Duodenal mucosa (tissue), 2 donors: ENCODE results near the gene CDH5.

Experiments
- H3K27ac ChIP-seq: one replicate; pipeline ENCODE4 v1.7.0; 2013; ENCODE audit warnings: low read depth, low read length
- H3K27me3 ChIP-seq, 2 donors: one replicate each; pipeline ENCODE4 v1.7.0; 2013; ENCODE audit warnings: low read length in 2 of 2, control low read depth in 1 of 2; ENCODE audit not compliant: insufficient read depth in 2 of 2, control insufficient read depth in 1 of 2
- H3K36me3 ChIP-seq, 2 donors: one replicate each; pipeline ENCODE4 v1.7.0; 2013; ENCODE audit warnings: low read length in 2 of 2, control low read depth in 1 of 2; ENCODE audit not compliant: insufficient read depth in 2 of 2, control insufficient read depth in 1 of 2
- H3K4me1 ChIP-seq, 2 donors: one replicate each; pipeline ENCODE4 v1.7.0; 2013; ENCODE audit warnings: low read length in 2 of 2, control low read depth in 1 of 2; ENCODE audit not compliant: insufficient read depth in 2 of 2, control insufficient read depth in 1 of 2
- H3K4me3 ChIP-seq, 2 donors: one replicate each; pipeline ENCODE4 v1.7.0; 2013; ENCODE audit warnings: low read length in 2 of 2, low read depth in 1 of 2
- H3K9ac ChIP-seq, 2 donors: one replicate each; pipeline ENCODE4 v1.7.0; 2013; ENCODE audit warnings: low read length in 2 of 2, low read depth in 1 of 2
- H3K9me3 ChIP-seq, 2 donors: one replicate each; pipeline ENCODE4 v1.7.0; 2013; ENCODE audit warnings: low read length in 2 of 2, control low read depth in 1 of 2; ENCODE audit not compliant: control insufficient read depth in 1 of 2

Gene CDH5

GRCh38 chr16:66332634-66333610 is 33.6 kb upstream of the CDH5 start:
- Histone ChIP-seq H3K27ac (no peak overlapping the region), H3K27me3 (peaks cover 0 to 8% of the 10 kb centered on the region in 2 donors), H3K36me3 (no peaks in the 10 kb centered on the region), H3K4me1 (peaks cover 0 to 7% of the 10 kb centered on the region in 2 donors), H3K9ac (no peak overlapping the region), H3K9me3 (no peaks in the 10 kb centered on the region), H3K4me3 (no peak overlapping the region)

- Histone ChIP-seq H3K4me3 (no peak overlapping the region), H3K27me3 (peaks cover 0 to 8% of the 10 kb centered on the region in 2 donors), H3K9ac (no peak overlapping the region), H3K27ac (no peak overlapping the region), H3K9me3 (no peaks in the 10 kb centered on the region), H3K36me3 (no peaks in the 10 kb centered on the region), H3K4me1 (peaks cover 0 to 9% of the 10 kb centered on the region in 2 donors)
Observed at GRCh38 chr16:66334853-66335574, 31.5 kb upstream of the CDH5 start.

GRCh38 chr16:66335704-66336329 is 30.7 kb upstream of the CDH5 start:
- Histone ChIP-seq H3K4me3 (no peak overlapping the region), H3K4me1 (peaks cover 0 to 9% of the 10 kb centered on the region in 2 donors), H3K27ac (no peak overlapping the region), H3K27me3 (peaks cover 0 to 8% of the 10 kb centered on the region in 2 donors), H3K9me3 (no peaks in the 10 kb centered on the region), H3K9ac (no peak overlapping the region), H3K36me3 (no peaks in the 10 kb centered on the region)

- H3K9ac ChIP-seq: no peak overlapping the region
- H3K27me3 ChIP-seq: peaks cover 0 to 2% of the 10 kb centered on the region in 2 donors
- H3K4me1 ChIP-seq: peaks cover 0 to 9% of the 10 kb centered on the region in 2 donors
- no peak overlapping the region for H3K4me3 ChIP-seq
- H3K9me3 ChIP-seq: no peaks in the 10 kb centered on the region
- no peak overlapping the region for H3K27ac ChIP-seq
- H3K36me3 ChIP-seq: no peaks in the 10 kb centered on the region
Observed at GRCh38 chr16:66337463-66338188, 28.9 kb upstream of the CDH5 start.

- H3K4me1 ChIP-seq: peaks cover 0 to 5% of the 10 kb centered on the region in 2 donors
- H3K9ac ChIP-seq: no peak overlapping the region
- no peaks in the 10 kb centered on the region for H3K36me3 ChIP-seq
- H3K4me3 ChIP-seq: no peak overlapping the region
- H3K27me3 ChIP-seq: no peaks in the 10 kb centered on the region
- H3K9me3 ChIP-seq: no peaks in the 10 kb centered on the region
- H3K27ac ChIP-seq: no peak overlapping the region
Observed at GRCh38 chr16:66342294-66342900, 24.1 kb upstream of the CDH5 start.

- no peaks in the 10 kb centered on the region for H3K4me1 ChIP-seq
- H3K4me3 ChIP-seq: no peak overlapping the region
- H3K9me3 ChIP-seq: no peaks in the 10 kb centered on the region
- no peak overlapping the region for H3K27ac ChIP-seq
- H3K9ac ChIP-seq: no peak overlapping the region
- no peaks in the 10 kb centered on the region for H3K27me3 ChIP-seq
- no peaks in the 10 kb centered on the region for H3K36me3 ChIP-seq
Observed at GRCh38 chr16:66344533-66345145, 21.9 kb upstream of the CDH5 start.

- H3K9me3 ChIP-seq: no peaks in the 10 kb centered on the region
- H3K4me1 ChIP-seq: no peaks in the 10 kb centered on the region
- no peaks in the 10 kb centered on the region for H3K27me3 ChIP-seq
- no peak overlapping the region for H3K9ac ChIP-seq
- no peak overlapping the region for H3K27ac ChIP-seq
- no peaks in the 10 kb centered on the region for H3K36me3 ChIP-seq
- no peak overlapping the region for H3K4me3 ChIP-seq
Observed at GRCh38 chr16:66346221-66346620, 20.3 kb upstream of the CDH5 start.

- Histone ChIP-seq H3K4me1 (no peaks in the 10 kb centered on the region), H3K27me3 (peaks cover 2 to 15% of the 10 kb centered on the region in 2 donors), H3K9ac (no peak overlapping the region), H3K4me3 (no peak overlapping the region), H3K27ac (no peak overlapping the region), H3K36me3 (no peaks in the 10 kb centered on the region), H3K9me3 (no peaks in the 10 kb centered on the region)
Observed at GRCh38 chr16:66352304-66352703, 14.2 kb upstream of the CDH5 start.

GRCh38 chr16:66353055-66353454 is 13.4 kb upstream of the CDH5 start:
- H3K4me1 ChIP-seq: no peaks in the 10 kb centered on the region
- no peak overlapping the region for H3K4me3 ChIP-seq
- H3K27ac ChIP-seq: no peak overlapping the region
- no peak overlapping the region for H3K9ac ChIP-seq
- peaks cover 2 to 15% of the 10 kb centered on the region in 2 donors for H3K27me3 ChIP-seq
- no peaks in the 10 kb centered on the region for H3K36me3 ChIP-seq
- no peaks in the 10 kb centered on the region for H3K9me3 ChIP-seq
